NCI-H1105 (cell line): ENCODE data around the gene CCDC170.

Experiments
- DNase-seq: peaks from one replicate; lab custom pipeline; 2025; lab: John Stamatoyannopoulos, UW

Gene CCDC170

DNA sequence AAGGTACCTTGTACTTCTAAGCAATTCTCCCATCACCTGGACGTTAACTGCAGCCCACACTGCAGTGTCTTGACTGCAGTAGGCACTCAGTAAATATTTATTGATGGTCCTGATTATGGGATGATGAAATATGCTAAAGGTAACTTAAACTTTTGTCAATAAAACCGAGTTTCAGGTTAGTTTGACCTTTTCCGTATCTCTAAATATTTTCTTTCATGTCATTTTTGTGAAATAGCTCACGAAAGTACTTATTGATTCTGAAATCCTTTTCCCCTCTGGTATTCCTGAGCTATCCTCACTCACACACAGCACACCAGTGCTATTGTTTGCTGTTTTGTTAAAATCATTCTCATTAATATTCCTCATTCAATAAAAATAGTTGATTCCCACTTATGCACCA is 164.3 kb downstream of the CCDC170 start:
- no peak for DNase-seq

DNA sequence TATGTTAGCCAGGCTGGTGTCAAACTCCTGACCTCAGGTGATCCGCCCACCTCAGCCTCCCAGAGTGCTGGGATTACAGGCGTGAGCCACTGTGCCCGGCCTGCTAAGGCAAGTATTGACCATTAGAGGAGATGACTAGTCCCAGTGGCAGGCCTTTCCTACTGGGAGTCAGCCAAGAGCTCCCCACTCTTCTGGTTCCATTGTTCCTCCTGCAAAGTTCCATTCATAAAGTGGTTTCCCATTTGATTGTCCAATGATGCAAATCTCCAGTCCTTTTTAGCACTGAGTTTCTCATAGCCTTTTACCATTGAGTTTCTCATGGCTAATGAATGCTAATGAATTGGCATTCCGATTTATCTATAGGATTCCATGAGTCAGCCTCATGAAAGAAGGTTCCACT is 165.4 kb downstream of the CCDC170 start:
- no peak for DNase-seq

DNA sequence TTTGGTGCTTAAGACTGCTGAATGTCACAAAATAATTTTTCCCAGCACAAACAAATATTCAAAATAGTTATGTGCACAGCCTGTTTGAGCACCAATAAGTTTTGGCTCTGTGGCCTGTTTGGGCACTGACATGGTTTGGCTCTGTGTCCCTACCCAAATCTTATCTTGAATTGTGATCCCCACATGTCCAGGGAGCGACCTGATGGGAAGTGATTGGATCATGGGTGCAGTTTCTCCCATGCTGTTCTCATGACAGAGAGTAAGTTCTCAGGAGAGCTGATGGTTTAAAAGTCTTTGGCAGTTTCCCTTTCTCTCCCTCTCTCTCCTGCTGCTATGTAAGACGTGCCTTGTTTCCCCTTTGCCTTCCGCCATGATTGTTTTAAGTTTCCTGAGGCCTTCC is 167.7 kb downstream of the CCDC170 start:
- no peak for DNase-seq

- DNase-seq, result no peak
Observed at GRCh38 chr6:151661928-151662327, 168.1 kb downstream of the CCDC170 start.

DNA sequence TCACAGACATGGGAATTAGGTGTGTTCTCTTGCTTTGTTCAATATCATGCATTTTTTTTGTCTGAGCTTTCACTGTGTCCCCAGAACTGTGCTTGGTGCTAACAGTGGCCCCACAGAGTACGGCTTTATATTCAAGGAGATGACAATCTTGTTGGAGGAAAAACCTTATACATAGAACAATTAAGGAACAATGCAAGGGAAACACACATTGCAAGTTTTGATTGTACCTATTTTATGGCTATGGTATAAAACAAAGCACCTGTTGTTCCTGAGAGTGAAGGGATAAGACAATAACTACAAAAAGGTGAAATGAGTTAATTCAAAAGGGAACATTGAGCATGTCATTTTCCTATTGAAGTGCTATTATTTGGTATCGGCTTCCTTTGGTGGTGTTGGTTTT is 169.7 kb downstream of the CCDC170 start:
- DNase-seq, result no peak

GRCh38 chr6:151664390-151664789 is 170.6 kb downstream of the CCDC170 start:
- no peak for DNase-seq

DNA sequence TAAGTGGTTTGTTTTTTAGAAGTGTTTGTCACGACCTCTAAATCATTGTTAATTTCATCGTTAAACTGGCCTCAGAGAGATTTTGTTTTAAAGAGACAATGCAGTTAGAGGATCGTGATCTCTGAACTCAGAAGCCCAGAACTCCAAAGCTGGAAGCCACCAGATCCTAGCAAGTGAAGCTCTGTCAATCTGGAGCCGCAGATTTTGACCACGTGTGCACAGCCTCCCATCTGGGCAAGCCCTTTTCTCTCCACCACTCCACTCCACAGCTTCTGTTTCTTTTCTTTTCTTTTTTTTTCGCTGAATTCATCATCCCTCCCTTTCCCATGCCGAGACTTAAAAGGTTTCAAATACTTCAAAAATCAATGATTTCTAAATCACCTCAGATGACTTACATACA is 171.5 kb downstream of the CCDC170 start:
- DNase-seq, result no peak

DNA sequence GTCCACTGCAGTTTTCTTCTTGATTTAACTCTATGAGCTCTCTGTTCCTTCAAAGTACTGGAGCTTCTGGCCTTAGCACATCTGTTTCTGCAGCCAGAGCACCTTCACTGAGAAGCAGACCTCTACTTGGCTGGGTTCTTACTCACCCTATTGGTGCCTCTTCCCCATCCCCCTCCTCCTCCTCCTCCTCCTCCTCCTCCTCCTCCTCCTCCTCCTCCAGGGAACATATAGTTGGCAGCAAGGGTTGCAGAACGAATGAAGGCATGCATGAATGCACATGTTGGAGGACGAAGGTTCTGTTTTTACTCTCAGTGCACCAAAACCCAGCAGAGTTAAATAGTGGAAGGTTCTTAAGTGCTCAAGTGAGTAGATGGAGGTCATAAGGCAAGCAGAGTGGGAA is 172.7 kb downstream of the CCDC170 start:
- DNase-seq, result no peak

DNA sequence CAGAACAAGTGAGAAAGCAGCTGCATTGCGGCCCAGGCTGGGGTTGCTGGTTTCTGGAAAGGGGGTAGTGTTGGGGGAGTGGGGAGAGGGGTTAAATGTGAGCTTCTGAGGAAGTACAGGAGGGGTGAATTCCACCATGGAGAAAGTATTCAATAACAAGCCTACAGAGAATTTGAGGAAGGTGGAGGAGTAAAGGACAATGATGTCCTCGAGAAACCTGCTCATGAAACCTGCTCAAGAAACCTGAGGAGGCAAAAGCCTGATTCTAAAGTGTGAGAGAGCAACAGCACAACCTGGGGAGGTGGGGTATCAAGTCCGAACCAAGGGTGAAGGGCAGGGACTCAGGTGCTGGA is 175.4 kb downstream of the CCDC170 start:
- DNase-seq, result no peak

DNA sequence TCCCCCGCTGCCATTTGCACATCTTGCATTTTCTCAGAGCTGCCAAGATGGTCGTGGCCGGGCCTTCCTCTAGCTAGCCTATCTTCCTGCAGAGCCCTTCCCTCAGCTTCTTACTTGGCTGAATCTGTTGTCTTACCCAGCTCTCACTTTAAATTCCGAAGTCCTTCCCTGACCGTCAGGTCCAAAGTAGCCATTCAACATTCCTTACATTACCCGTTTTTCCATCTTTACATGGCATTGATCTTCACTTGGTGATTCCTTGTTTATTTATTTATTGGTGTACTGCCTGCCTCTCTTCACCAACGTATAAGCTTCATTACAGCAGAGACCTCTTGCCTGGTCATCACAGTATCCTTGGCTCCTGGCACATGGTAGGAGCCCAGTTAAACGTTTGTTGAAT is 176.3 kb downstream of the CCDC170 start:
- DNase-seq, result no peak
